PC-9 (cell line): ENCODE results near the gene GTF3A.

Source experiments
- EZH2 ChIP-seq: fragments of 200-600 bp; sonication (generic); IDR thresholded peaks from 2 replicates; pipeline ENCODE4 v1.8.0; 2017; ENCODE audit warnings: antibody characterized with exemption, low read depth
- TF ChIP-seq, protein P1 (sequence below): fragments of 200-600 bp; sonication (generic); conservative IDR thresholded peaks from 2 replicates; pipeline ENCODE4 v1.6.1; 2017; ENCODE audit warnings: mixed run types, antibody characterized with exemption, mild to moderate bottlenecking, moderate library complexity

DNA sequence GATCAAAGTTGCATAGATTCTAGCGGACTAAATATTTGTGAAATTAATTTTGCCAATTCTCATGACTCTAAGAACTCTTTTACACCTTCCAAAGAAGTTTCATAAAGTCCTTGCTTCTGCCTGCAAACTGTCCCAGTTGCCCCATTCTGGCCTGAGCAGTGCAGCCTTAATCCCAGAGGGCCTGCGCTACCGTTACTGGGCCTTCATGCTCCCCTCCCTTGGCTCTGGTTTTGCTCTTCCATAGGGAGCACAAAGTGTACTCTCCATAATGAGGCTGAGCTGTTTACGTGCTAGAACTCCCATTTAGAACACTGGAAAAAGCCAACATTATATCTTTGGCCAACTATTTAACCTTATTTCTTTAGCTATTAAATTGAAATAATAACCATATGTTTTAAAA lies 23.9 kb downstream of the GTF3A start:
- TF ChIP-seq EZH2 = no peak
- TF ChIP-seq, protein P1, sequence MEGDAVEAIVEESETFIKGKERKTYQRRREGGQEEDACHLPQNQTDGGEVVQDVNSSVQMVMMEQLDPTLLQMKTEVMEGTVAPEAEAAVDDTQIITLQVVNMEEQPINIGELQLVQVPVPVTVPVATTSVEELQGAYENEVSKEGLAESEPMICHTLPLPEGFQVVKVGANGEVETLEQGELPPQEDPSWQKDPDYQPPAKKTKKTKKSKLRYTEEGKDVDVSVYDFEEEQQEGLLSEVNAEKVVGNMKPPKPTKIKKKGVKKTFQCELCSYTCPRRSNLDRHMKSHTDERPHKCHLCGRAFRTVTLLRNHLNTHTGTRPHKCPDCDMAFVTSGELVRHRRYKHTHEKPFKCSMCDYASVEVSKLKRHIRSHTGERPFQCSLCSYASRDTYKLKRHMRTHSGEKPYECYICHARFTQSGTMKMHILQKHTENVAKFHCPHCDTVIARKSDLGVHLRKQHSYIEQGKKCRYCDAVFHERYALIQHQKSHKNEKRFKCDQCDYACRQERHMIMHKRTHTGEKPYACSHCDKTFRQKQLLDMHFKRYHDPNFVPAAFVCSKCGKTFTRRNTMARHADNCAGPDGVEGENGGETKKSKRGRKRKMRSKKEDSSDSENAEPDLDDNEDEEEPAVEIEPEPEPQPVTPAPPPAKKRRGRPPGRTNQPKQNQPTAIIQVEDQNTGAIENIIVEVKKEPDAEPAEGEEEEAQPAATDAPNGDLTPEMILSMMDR = no peak
